K562 (cell line): ENCODE measurements around the gene DSG3. TPM values are rescaled to one million over a fixed set of nuclear protein-coding genes. Genes with fewer than 3 reads are reported as not detected.

ENCODE experiments used
- CBX1 ChIP-seq: sonication (generic); IDR thresholded peaks from 2 replicates; pipeline ENCODE4 v1.6.1; 2016; ENCODE audit warnings: antibody characterized with exemption, low read depth, mild to moderate bottlenecking
- CREM ChIP-seq: IDR thresholded peaks from 2 replicates; pipeline ENCODE4 v1.6.1; 2014; ENCODE audit warnings: antibody characterized with exemption, low read depth
- E2F4 ChIP-seq: sonication (generic); formaldehyde crosslinking; IDR thresholded peaks from 2 replicates; pipeline ENCODE4 v1.8.0; 2022; ENCODE audit warnings: mild to moderate bottlenecking, low read depth, missing genetic modification reagents
- ETS1 ChIP-seq: conservative IDR thresholded peaks from 2 replicates; pipeline ENCODE4 v1.6.1; 2011; ENCODE audit warnings: low read depth, mild to moderate bottlenecking, low read length; ENCODE audit not compliant: control insufficient read depth
- GTF2B ChIP-seq: IDR thresholded peaks from 2 replicates; pipeline ENCODE4 v1.6.1; 2011; ENCODE audit not compliant: insufficient read length; ENCODE audit errors: extremely low read depth
- JUN ChIP-seq, 2 experiments: sonication (generic) in 1 of 2; formaldehyde crosslinking in 1 of 2; IDR thresholded peaks; 2 replicates each; pipeline versions ENCODE4 v1.6.1 to v1.8.0; 2012 to 2022; ENCODE audit warnings: borderline replicate concordance in 2 of 2, mild to moderate bottlenecking in 2 of 2, improper control_type of control experiment in 1 of 2, low read depth in 1 of 2, low read length in 1 of 2, missing genetic modification reagents in 1 of 2
- NR2C2 ChIP-seq, 2 experiments: fragments of 200-800 bp in 1 of 2; sonication (Bioruptor generic) in 1 of 2; sonication (generic) in 1 of 2; formaldehyde crosslinking in 1 of 2; IDR thresholded peaks; 2 replicates each; pipeline versions ENCODE4 v1.6.1 to v1.8.0; 2016 to 2022; ENCODE audit warnings: mild to moderate bottlenecking in 1 of 2, missing compliant biosample characterization in 1 of 2, missing genetic modification characterization in 1 of 2, missing genetic modification reagents in 1 of 2
- POLR2G ChIP-seq: fragments of 200-400 bp; formaldehyde crosslinking; IDR thresholded peaks from 2 replicates; pipeline ENCODE4 v1.6.1; 2017; ENCODE audit warnings: low read depth, mild to moderate bottlenecking, antibody characterized with exemption, low read length, moderate library complexity
- RBFOX2 ChIP-seq: fragments of 200-400 bp; formaldehyde crosslinking; IDR thresholded peaks from 2 replicates; pipeline ENCODE4 v1.6.1; 2017; ENCODE audit warnings: low read depth, mild to moderate bottlenecking, low read length, moderate library complexity
- SIN3A ChIP-seq, 2 experiments: fragments of 150-350 bp in 1 of 2; IDR thresholded peaks; 2 replicates each; pipeline ENCODE4 v1.6.1; 2011 to 2016; ENCODE audit warnings: borderline replicate concordance in 2 of 2, low read depth in 2 of 2, low read length in 2 of 2, mild to moderate bottlenecking in 2 of 2, moderate library complexity in 2 of 2; ENCODE audit not compliant: control insufficient read depth in 1 of 2
- TAF1 ChIP-seq: IDR thresholded peaks from 2 replicates; pipeline ENCODE4 v1.6.1; 2011; ENCODE audit warnings: mild to moderate bottlenecking, low read length, moderate library complexity; ENCODE audit not compliant: insufficient read depth, control insufficient read depth, severe bottlenecking; ENCODE audit errors: extremely low read depth
- ZNF395 ChIP-seq: fragments of 200-800 bp; sonication (Bioruptor generic); IDR thresholded peaks from 2 replicates; pipeline ENCODE4 v1.6.1; 2017; ENCODE audit warnings: missing genetic modification characterization, missing compliant biosample characterization
- polyA plus RNA-seq, 8 experiments: library from polyadenylated mRNA; depleted of rRNA in 4 of 8; stranded (reverse) in 5 of 8; unstranded in 3 of 8; fragments of >200 nt; fragmentation: Nextera tagmentation in 2 of 8; fragmentation: Illumina TruSeq in 1 of 8; extraction: Ambion mirVana in 2 of 8; extraction: Trizol in 1 of 8; gene quantifications; 2 replicates each; pipeline versions ENCODE4 v1.2.1 to v1.2.3, GENCODE V29; 2011 to 2014; ENCODE audit warnings: inconsistent platforms in 1 of 8, missing spikeins in 1 of 8
- total RNA-seq, 7 experiments: library from RNA; depleted of rRNA in 6 of 7; stranded (reverse); fragments of >200 nt in 6 of 7; fragmentation: Illumina TruSeq in 2 of 7; extraction: Trizol in 2 of 7; gene quantifications; 2 replicates each; pipeline versions ENCODE4 v1.2.1 to v1.2.3, GENCODE V29; 2011 to 2021; ENCODE audit warnings: low replicate concordance in 1 of 7

The DSG3 gene
- total and polyA plus RNA-seq, 9 of the 15 experiments (the other 6 are each of a cell fraction or from before 2014, with no cell fraction given), result 0.04 to 0.18 (median 0.07) TPM; not detected in 1

GRCh38 chr18:31497836-31498573 lies 50.5 kb downstream of the DSG3 start, which contains the start of gene DSG2 (continued):
- TF ChIP-seq SIN3A (IDR thresholded peaks at IDR 0.05; ENCODE audit: borderline replicate concordance in 2 of 2, control insufficient read depth in 1 of 2, low read depth in 2 of 2, low read length in 2 of 2), result peak in 1 of 2 experiments; percentile 37; a peak in 2 of 4 replicates
- TF ChIP-seq JUN (IDR thresholded peaks at IDR 0.05; ENCODE audit: borderline replicate concordance, low read depth, low read length), result no peak
- no peak for TF ChIP-seq JUN (CRISPR knock-in tag; IDR thresholded peaks at IDR 0.05; ENCODE audit: borderline replicate concordance)
- TF ChIP-seq CREM, result peak; percentile 30; the same call in 1 of the 2 replicates
- 0 out of 2 replicates have a peak, but pooled peaks have one; percentile 35 for TF ChIP-seq E2F4 (CRISPR knock-in tag)
- 0 out of 2 replicates have a peak, but pooled peaks have one; percentile 49 for TF ChIP-seq ETS1
- TF ChIP-seq NR2C2 (CRISPR knock-in tag; IDR thresholded peaks at IDR 0.05), result no peak
- TF ChIP-seq NR2C2 (tag; IDR thresholded peaks at IDR 0.05), result peak; percentile 48; the same call in 1 of the 2 replicates
- TF ChIP-seq POLR2G, result peak; percentile 93
- 0 out of 2 replicates have a peak, but pooled peaks have one; percentile 6 for TF ChIP-seq CBX1
- peak; percentile 19; the same call in 1 of the 2 replicates for TF ChIP-seq ZNF395 (CRISPR knock-in tag)
- no peak for TF ChIP-seq GTF2B
- TF ChIP-seq TAF1, result peak; percentile 63
- peak; percentile 92 for TF ChIP-seq RBFOX2
